Osteocyte (in vitro differentiated cells): ENCODE measurements around the gene SPAG16. TPM values are rescaled to one million over a fixed set of nuclear protein-coding genes. Genes with fewer than 3 reads are reported as not detected.

ENCODE experiments used
- DNase-seq: peaks from one replicate; pipeline ENCODE4 v3.0.0; 2021; ENCODE audit warnings: mixed read lengths; ENCODE audit not compliant: unreplicated experiment; ENCODE audit errors: extremely low spot score
- H3K27ac Mint-ChIP-seq: one replicate; pipeline ENCODE4 v1.8.0; 2021; ENCODE audit warnings: mild to moderate bottlenecking, mixed read lengths; ENCODE audit not compliant: unreplicated experiment
- H3K27me3 Mint-ChIP-seq: one replicate; pipeline ENCODE4 v1.8.0; 2021; ENCODE audit warnings: mixed read lengths; ENCODE audit not compliant: unreplicated experiment
- H3K36me3 Mint-ChIP-seq: one replicate; pipeline ENCODE4 v1.8.0; 2021; ENCODE audit warnings: mixed read lengths; ENCODE audit not compliant: unreplicated experiment
- H3K4me1 Mint-ChIP-seq: one replicate; pipeline ENCODE4 v1.8.0; 2021; ENCODE audit warnings: mixed read lengths; ENCODE audit not compliant: unreplicated experiment
- H3K4me3 Mint-ChIP-seq: one replicate; pipeline ENCODE4 v1.8.0; 2021; ENCODE audit warnings: mild to moderate bottlenecking, moderate library complexity, mixed read lengths; ENCODE audit not compliant: unreplicated experiment
- H3K9me3 Mint-ChIP-seq: one replicate; pipeline ENCODE4 v1.8.0; 2021; ENCODE audit warnings: mixed read lengths; ENCODE audit not compliant: unreplicated experiment
- CTCF ChIP-seq: fragments of 200-600 bp; sonication (generic); IDR thresholded peaks from 2 replicates; pipeline ENCODE4 v1.5.0; 2021; ENCODE audit warnings: antibody characterized with exemption, mild to moderate bottlenecking, moderate library complexity
- microRNA-seq: library from miRNA; unstranded; fragments of <30 nt; microRNA quantifications from one replicate; pipeline ENCODE4 v1.1.0, GENCODE V29; 2020; ENCODE audit not compliant: unreplicated experiment
- total RNA-seq: library from RNA; stranded (reverse); gene quantifications from 2 replicates; pipeline ENCODE4 v1.2.1, GENCODE V29; 2021

SPAG16 gene
- total RNA-seq, 1 donor from 2014 or later, result 20.7 TPM

- TF ChIP-seq CTCF, result no peak
- no peak overlapping the region for H3K27ac Mint-ChIP-seq
- no peaks in the 10 kb centered on the region for H3K4me1 Mint-ChIP-seq
- H3K9me3 Mint-ChIP-seq, result peaks cover 3% of the 10 kb centered on the region
- no peaks in the 10 kb centered on the region for H3K36me3 Mint-ChIP-seq
- no peak overlapping the region for H3K4me3 Mint-ChIP-seq
- no peaks in the 10 kb centered on the region for H3K27me3 Mint-ChIP-seq
- no peak for DNase-seq
Measured at GRCh38 chr2:214450118-214450894, 1166.0 kb downstream of the SPAG16 start.

GRCh38 chr2:214451516-214452275 is 1167.4 kb downstream of the SPAG16 start:
- DNase-seq, result no peak
- H3K9me3 Mint-ChIP-seq, result peaks cover 3% of the 10 kb centered on the region
- H3K36me3 Mint-ChIP-seq, result no peaks in the 10 kb centered on the region
- H3K27me3 Mint-ChIP-seq, result no peaks in the 10 kb centered on the region
- no peaks in the 10 kb centered on the region for H3K4me1 Mint-ChIP-seq
- no peak overlapping the region for H3K4me3 Mint-ChIP-seq
- no peak for TF ChIP-seq CTCF
- no peak overlapping the region for H3K27ac Mint-ChIP-seq

Small RNAs within 50 kb of the gene (microRNA-seq; reads per million reads assigned to microRNA genes)
- gene MIR4438, result not detected

Other genes with a start within 250 kb of the SPAG16 start
- gene IKZF2, start 132.9 kb upstream of the SPAG16 start, total RNA-seq, result 16.7 and 18.9 TPM in 2 replicates